Measurements from ENCODE around the gene EPB41L2. TPM values are rescaled to one million over a fixed set of nuclear protein-coding genes. Genes with fewer than 3 reads are reported as not detected.

Gene EPB41L2
- total RNA-seq, 1 experiment from 2014 or later: 199 TPM

DNA sequence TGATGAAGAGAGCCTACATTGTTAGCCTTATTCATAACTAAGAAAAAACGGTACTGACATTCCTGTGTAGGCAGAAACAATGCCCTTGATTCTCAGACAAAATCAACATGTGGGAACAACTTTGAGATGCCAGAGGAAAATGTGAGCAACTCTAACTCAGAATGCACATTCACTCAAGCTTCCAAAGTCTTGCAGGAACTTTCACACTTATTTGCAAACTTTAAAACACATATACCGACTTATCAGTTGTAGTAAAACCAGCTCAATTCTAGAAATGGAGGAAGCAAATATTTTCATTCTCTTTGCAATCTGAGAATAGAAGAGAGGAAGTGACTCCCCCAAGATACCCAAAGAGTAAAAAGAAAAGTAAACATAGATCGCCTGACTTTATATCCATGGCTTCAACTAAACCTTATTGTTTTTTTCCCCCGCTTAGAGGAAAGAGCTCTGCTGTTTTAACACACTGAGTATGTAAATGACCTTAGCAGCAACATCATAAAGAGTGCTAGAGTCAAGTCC, 117.6 kb downstream of the EPB41L2 start:
- Histone ChIP-seq H3K4me3 (ENCODE audit: low read depth in 2 of 2, low read length in 2 of 2) (no peak overlapping the region), H3K27me3 (ENCODE audit: control insufficient read depth, insufficient read depth, low read length) (no peaks in the 10 kb centered on the region), H3K36me3 (ENCODE audit: control insufficient read depth, insufficient read depth, low read length) (no peaks in the 10 kb centered on the region), H3K9me3 (ENCODE audit: control insufficient read depth, insufficient read depth, low read depth, low read length) (no peaks in the 10 kb centered on the region), H3K4me1 (ENCODE audit: control insufficient read depth, insufficient read depth, low read length) (peaks cover 28% of the 10 kb centered on the region), H3K27ac (ENCODE audit: low read length) (peak overlapping the region; percentile 80)
- ChIA-PET CTCF (interaction anchor here (0.6 kb wide), 1 partner anchor 116 kb away, joined by 3 read pairs; no protein-coding TSS in a partner anchor), POLR2A (no interaction called here)
- no TSS peak for BruUV-seq (replicated peaks)
- DNase-seq (ENCODE audit: low read depth, low spot score): no peak
- ATAC-seq: peak; percentile 78
- TF ChIP-seq POLR2AphosphoS5 (IDR thresholded peaks at IDR 0.05; ENCODE audit: low read depth, low read length): no peak
- no peak for TF ChIP-seq SIN3A (IDR thresholded peaks at IDR 0.05; ENCODE audit: borderline replicate concordance, insufficient read depth, low read depth, low read length)
- TF ChIP-seq TCF7L2 (IDR thresholded peaks at IDR 0.05; ENCODE audit: low read depth, low read length): peak; percentile 43; the same call in 1 of the 2 replicates
- intact Hi-C loops (cut with micrococcal nuclease; ENCODE audit: unreplicated experiment) (no loop called here), in situ Hi-C loops (cut with HindIII; ENCODE audit: low pct_unique_long_range_greater_than_20kb, low sequenced_read_pairs) (no loop called here)

DNA sequence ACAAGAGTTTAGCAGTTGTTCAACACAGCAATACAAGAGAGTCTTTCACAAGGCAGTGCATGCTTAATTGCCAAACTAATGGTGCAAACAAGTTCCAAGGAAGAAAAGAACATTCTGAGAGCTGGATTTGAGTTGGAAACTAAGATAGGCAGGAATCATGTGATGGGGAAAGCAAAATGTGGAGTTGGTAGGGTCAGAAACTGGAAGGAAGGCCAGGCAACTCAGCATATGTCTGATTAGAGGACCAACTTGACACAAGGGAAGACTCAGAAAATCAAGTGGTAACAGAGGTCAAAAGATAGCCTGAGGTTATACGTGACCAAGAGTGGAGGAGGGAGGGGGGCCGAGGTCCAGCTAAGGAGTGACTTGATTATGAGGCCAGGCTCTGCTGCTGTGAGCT, 118.6 kb downstream of the EPB41L2 start:
- no peaks in the 10 kb centered on the region for H3K36me3 ChIP-seq (ENCODE audit: control insufficient read depth, insufficient read depth, low read length)
- DNase-seq (ENCODE audit: low read depth, low spot score): no peak
- TF ChIP-seq, protein P1, sequence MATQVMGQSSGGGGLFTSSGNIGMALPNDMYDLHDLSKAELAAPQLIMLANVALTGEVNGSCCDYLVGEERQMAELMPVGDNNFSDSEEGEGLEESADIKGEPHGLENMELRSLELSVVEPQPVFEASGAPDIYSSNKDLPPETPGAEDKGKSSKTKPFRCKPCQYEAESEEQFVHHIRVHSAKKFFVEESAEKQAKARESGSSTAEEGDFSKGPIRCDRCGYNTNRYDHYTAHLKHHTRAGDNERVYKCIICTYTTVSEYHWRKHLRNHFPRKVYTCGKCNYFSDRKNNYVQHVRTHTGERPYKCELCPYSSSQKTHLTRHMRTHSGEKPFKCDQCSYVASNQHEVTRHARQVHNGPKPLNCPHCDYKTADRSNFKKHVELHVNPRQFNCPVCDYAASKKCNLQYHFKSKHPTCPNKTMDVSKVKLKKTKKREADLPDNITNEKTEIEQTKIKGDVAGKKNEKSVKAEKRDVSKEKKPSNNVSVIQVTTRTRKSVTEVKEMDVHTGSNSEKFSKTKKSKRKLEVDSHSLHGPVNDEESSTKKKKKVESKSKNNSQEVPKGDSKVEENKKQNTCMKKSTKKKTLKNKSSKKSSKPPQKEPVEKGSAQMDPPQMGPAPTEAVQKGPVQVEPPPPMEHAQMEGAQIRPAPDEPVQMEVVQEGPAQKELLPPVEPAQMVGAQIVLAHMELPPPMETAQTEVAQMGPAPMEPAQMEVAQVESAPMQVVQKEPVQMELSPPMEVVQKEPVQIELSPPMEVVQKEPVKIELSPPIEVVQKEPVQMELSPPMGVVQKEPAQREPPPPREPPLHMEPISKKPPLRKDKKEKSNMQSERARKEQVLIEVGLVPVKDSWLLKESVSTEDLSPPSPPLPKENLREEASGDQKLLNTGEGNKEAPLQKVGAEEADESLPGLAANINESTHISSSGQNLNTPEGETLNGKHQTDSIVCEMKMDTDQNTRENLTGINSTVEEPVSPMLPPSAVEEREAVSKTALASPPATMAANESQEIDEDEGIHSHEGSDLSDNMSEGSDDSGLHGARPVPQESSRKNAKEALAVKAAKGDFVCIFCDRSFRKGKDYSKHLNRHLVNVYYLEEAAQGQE (IDR thresholded peaks at IDR 0.05; ENCODE audit: insufficient read depth in 1 of 2, low read depth in 2 of 2, low read length in 1 of 2): no peak
- TF ChIP-seq SIN3A (IDR thresholded peaks at IDR 0.05; ENCODE audit: borderline replicate concordance, insufficient read depth, low read depth, low read length) (no peak), TCF7L2 (IDR thresholded peaks at IDR 0.05; ENCODE audit: low read depth, low read length) (no peak), POLR2AphosphoS5 (IDR thresholded peaks at IDR 0.05; ENCODE audit: low read depth, low read length) (no peak)
- TF ChIP-seq, protein P2, sequence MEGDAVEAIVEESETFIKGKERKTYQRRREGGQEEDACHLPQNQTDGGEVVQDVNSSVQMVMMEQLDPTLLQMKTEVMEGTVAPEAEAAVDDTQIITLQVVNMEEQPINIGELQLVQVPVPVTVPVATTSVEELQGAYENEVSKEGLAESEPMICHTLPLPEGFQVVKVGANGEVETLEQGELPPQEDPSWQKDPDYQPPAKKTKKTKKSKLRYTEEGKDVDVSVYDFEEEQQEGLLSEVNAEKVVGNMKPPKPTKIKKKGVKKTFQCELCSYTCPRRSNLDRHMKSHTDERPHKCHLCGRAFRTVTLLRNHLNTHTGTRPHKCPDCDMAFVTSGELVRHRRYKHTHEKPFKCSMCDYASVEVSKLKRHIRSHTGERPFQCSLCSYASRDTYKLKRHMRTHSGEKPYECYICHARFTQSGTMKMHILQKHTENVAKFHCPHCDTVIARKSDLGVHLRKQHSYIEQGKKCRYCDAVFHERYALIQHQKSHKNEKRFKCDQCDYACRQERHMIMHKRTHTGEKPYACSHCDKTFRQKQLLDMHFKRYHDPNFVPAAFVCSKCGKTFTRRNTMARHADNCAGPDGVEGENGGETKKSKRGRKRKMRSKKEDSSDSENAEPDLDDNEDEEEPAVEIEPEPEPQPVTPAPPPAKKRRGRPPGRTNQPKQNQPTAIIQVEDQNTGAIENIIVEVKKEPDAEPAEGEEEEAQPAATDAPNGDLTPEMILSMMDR (IDR thresholded peaks at IDR 0.05): no peak
- ATAC-seq: no peak
- H3K4me1 ChIP-seq (ENCODE audit: control insufficient read depth, insufficient read depth, low read length): peaks cover 28% of the 10 kb centered on the region
- intact Hi-C loops (cut with micrococcal nuclease; ENCODE audit: unreplicated experiment): no loop called here
- H3K4me3 ChIP-seq (ENCODE audit: low read depth in 2 of 2, low read length in 2 of 2): no peak overlapping the region
- peak overlapping the region; percentile 80 for H3K27ac ChIP-seq (ENCODE audit: low read length)
- no peaks in the 10 kb centered on the region for H3K9me3 ChIP-seq (ENCODE audit: control insufficient read depth, insufficient read depth, low read depth, low read length)
- in situ Hi-C loops (cut with HindIII; ENCODE audit: low pct_unique_long_range_greater_than_20kb, low sequenced_read_pairs): no loop called here
- ChIA-PET CTCF (no interaction called here), POLR2A (no interaction called here)
- no peaks in the 10 kb centered on the region for H3K27me3 ChIP-seq (ENCODE audit: control insufficient read depth, insufficient read depth, low read length)
- BruUV-seq (replicated peaks): no TSS peak

DNA sequence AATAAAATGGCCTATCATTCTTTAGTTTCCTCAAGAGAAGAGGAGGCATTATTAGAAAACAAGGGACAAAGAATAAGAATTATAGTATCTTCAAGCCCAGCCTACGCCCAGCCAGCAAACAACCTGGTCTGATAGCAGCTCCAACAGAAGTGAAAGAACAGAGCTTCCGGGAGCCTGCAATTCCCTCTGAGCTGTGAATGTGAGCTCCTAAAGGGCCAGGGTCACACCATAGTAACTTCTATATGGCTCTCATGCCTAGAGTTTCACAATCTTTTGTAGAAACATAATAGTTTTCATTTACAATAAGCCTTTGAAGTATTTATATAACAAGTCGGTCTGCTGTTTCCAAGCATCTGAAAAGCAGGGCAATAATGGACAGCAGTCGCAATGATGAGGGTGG, 119.3 kb downstream of the EPB41L2 start:
- TF ChIP-seq SIN3A (IDR thresholded peaks at IDR 0.05; ENCODE audit: borderline replicate concordance, insufficient read depth, low read depth, low read length): no peak
- TF ChIP-seq, protein P1 (IDR thresholded peaks at IDR 0.05; ENCODE audit: insufficient read depth in 1 of 2, low read depth in 2 of 2, low read length in 1 of 2): no peak
- no peak for TF ChIP-seq POLR2AphosphoS5 (IDR thresholded peaks at IDR 0.05; ENCODE audit: low read depth, low read length)
- no peak for TF ChIP-seq TCF7L2 (IDR thresholded peaks at IDR 0.05; ENCODE audit: low read depth, low read length)
- TF ChIP-seq, protein P2 (IDR thresholded peaks at IDR 0.05): no peak
- POLR2A ChIA-PET: no interaction called here
- ATAC-seq (no peak), DNase-seq (ENCODE audit: low read depth, low spot score) (no peak)
- no TSS peak for BruUV-seq (replicated peaks)
- Histone ChIP-seq H3K27ac (ENCODE audit: low read length) (peak overlapping the region; percentile 80), H3K9me3 (ENCODE audit: control insufficient read depth, insufficient read depth, low read depth, low read length) (no peaks in the 10 kb centered on the region), H3K4me1 (ENCODE audit: control insufficient read depth, insufficient read depth, low read length) (peaks cover 31% of the 10 kb centered on the region), H3K4me3 (ENCODE audit: low read depth in 2 of 2, low read length in 2 of 2) (no peak overlapping the region), H3K27me3 (ENCODE audit: control insufficient read depth, insufficient read depth, low read length) (no peaks in the 10 kb centered on the region), H3K36me3 (ENCODE audit: control insufficient read depth, insufficient read depth, low read length) (no peaks in the 10 kb centered on the region)
- intact Hi-C loops (cut with micrococcal nuclease; ENCODE audit: unreplicated experiment) (no loop called here), in situ Hi-C loops (cut with HindIII; ENCODE audit: low pct_unique_long_range_greater_than_20kb, low sequenced_read_pairs) (no loop called here)
- CTCF ChIA-PET: no interaction called here
